Coronary artery (tissue), 2 donors: ENCODE measurements around the gene RNF11.

Source experiments
- DNase-seq: peaks from one replicate; pipeline ENCODE4 v3.0.0-alpha.2; 2017; ENCODE audit warnings: low spot score
- H3K27ac ChIP-seq, 2 donors: fragments of 200-600 bp; sonication (generic); one replicate each; pipeline ENCODE4 v1.5.1; 2016 to 2019
- H3K4me3 ChIP-seq: fragments of 200-600 bp; sonication (generic); 2 replicates; pipeline ENCODE4 v1.5.1; 2016; ENCODE audit warnings: mild to moderate bottlenecking, moderate library complexity
- TF ChIP-seq, protein P1 (sequence below): fragments of 200-600 bp; sonication (generic); IDR thresholded peaks from one replicate; pipeline ENCODE4 v1.5.1; 2019; ENCODE audit warnings: antibody characterized with exemption

RNF11 gene

DNA sequence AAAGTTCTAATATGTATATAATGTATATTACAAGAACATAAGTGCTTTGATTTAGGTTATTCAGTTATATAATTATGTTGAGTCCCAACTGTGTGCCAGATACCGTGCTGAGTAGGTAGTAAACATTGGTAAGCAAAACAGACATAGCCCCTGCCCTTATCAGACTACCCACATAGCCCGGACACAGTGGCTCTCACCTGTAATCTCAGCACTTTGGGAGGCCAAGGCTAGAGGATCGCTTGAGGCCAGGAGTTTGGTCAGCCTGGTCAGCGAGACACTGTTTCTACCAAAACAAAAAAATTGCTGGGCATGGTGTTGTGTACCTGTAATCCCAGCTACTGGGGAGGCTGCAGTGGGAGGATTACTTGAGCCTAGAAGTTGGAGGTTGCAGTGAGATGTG, 30.7 kb downstream of the RNF11 start:
- Histone ChIP-seq H3K27ac (peak overlapping the region in 1 of 2 donors; percentile 73), H3K4me3 (no peak overlapping the region)
- TF ChIP-seq, protein P1, sequence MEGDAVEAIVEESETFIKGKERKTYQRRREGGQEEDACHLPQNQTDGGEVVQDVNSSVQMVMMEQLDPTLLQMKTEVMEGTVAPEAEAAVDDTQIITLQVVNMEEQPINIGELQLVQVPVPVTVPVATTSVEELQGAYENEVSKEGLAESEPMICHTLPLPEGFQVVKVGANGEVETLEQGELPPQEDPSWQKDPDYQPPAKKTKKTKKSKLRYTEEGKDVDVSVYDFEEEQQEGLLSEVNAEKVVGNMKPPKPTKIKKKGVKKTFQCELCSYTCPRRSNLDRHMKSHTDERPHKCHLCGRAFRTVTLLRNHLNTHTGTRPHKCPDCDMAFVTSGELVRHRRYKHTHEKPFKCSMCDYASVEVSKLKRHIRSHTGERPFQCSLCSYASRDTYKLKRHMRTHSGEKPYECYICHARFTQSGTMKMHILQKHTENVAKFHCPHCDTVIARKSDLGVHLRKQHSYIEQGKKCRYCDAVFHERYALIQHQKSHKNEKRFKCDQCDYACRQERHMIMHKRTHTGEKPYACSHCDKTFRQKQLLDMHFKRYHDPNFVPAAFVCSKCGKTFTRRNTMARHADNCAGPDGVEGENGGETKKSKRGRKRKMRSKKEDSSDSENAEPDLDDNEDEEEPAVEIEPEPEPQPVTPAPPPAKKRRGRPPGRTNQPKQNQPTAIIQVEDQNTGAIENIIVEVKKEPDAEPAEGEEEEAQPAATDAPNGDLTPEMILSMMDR: no peak
- DNase-seq: no peak

DNA sequence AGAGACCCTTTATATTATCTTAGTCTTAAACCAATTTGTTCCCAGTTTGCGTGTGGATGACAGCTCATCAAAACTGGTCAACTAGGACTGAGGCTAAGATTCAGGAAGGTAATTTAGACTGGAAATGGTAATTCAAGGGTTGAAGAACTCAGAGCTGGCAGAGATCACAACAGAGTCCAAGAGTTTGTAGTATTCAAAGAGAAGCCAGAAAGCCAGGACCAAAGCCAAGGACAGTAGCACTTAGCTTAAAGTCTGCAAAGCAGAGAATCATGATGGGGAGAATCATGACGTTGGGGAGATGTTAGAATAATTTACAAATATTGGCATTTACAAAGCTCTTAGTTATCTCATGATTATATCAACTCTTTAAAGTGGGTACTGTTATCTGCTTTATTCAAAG, 32.6 kb downstream of the RNF11 start:
- DNase-seq: no peak
- TF ChIP-seq, protein P1: no peak
- Histone ChIP-seq H3K27ac (peak overlapping the region; percentile 15 to 44), H3K4me3 (no peak overlapping the region)

DNA sequence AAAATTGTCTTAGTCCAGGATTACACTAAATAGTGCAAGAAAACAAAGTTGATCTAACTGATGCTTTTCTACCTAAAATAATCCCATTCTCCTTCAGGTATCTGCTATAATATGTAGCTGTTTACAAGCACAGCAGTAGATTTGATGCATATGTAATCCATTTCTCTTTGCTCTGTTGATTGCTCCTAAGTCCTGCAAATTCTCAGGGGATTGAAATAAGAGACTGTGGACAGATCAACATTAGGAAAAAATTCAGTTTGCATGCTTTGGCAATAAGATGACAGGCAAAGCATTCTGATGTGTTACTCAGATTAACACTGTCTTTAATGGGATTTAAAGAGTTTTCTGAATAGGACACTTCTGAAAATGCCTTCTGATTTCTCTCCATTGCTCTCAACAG, 34.7 kb downstream of the RNF11 start:
- DNase-seq: no peak
- H3K4me3 ChIP-seq: no peak overlapping the region
- peak overlapping the region in 1 of 2 donors; percentile 44 for H3K27ac ChIP-seq
- TF ChIP-seq, protein P1: no peak

DNA sequence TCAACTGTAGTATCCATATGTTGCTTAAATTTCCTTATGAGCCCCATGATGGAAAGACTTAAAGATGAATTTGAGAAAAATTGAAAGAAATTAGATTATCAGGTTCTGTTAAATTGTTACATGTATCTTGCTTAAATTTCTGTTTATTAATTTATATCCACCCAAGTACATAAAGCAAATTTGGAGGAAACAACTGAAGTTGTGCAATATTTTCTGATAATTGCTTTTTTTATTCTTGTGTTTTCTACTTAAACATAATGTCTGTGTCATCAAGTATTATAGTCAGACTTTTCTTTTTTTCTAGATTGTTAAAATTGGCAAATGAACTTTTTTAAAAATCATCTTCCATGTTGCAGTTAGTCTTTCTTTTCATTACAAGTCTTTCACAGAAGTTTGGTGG, 36.8 kb downstream of the RNF11 start:
- H3K4me3 ChIP-seq: no peak overlapping the region
- no peak overlapping the region for H3K27ac ChIP-seq
- no peak for DNase-seq
- TF ChIP-seq, protein P1: no peak

DNA sequence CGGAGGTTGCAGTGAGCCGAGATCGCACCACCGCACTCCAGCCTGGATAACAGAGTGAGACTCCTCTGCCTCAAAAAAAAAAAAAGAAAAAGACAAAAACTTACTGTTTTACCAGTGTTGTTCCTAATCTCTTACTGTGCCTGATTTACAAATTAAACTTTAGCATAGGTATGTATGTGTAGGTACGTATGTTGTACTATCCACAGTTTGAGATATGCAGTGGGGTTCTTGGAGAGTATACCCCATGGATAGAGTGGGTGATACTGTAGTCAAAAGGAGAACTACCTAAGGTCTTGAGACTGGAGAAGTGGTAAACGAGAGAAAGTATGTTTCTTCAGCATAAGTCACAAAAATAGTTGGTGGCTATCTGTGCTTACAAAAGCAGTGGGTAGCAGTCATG, 38.6 kb downstream of the RNF11 start:
- DNase-seq: no peak
- Histone ChIP-seq H3K4me3 (no peak overlapping the region), H3K27ac (no peak overlapping the region)
- TF ChIP-seq, protein P1: no peak

DNA sequence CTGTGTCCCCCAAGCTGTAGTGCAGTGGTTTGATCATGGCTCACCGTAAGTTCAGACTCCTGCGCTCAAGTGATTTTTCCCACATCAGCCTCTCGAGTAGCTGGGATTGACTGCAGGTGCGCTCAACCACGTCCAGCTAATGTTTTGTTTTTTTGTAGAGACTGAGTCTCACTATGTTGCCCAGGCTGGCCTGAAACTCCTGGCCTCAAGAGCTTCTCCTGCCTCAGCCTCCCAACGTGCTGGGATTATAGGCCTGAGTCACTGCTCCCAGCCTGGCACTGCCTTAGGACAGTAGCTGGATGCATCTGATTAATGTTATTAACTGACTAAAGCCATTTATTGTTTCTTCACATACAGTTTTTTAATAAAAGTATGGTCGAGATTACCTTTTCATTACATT, 40.2 kb downstream of the RNF11 start:
- TF ChIP-seq, protein P1: no peak
- no peak overlapping the region for H3K27ac ChIP-seq
- no peak for DNase-seq
- H3K4me3 ChIP-seq: no peak overlapping the region

DNA sequence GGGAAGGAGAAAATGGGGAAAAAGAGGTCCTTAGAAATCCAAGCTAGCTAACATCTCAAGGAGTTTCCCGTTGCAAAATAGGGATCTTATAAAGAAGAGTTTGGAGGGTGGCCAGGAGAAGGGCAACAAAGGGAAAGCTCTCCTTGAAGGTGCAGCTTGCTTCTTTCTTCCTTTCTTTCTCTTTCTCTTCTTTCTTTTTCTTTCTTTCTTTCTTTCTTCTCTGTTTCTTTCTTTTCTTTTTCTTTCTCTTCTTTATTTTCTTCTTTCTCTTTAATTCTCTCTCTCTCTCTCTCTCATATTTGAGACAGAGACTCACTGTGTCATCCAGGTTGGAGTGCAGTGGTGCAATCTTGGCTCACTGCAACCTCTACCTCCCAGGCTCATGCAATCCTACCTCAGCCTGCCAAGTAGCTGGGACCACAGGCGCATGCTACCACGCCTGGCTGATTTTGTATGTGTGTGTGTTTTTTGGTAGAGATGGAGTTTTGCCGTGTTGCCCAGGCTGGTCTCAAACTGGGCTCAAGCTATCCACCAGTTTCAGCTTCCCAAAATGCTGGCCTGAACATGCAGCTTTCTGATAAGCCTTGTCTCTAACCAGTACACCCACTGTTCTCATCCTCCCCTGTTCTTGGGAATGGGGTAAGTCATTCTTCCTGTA, 44.4 kb downstream of the RNF11 start:
- Histone ChIP-seq H3K27ac (no peak overlapping the region), H3K4me3 (no peak overlapping the region)
- DNase-seq: no peak
- TF ChIP-seq, protein P1: no peak
